Stimulated activated CD4-positive, alpha-beta T cell treated with anti-CD3 and anti-CD28 coated beads, Interleukin-2, amount 100 ng/mL, for 4 hours (primary cell): ENCODE measurements around the gene LIN28A.
"Not testable (repeated sequence)": the region's sequence is repeated elsewhere in the genome, so short reads cannot be mapped to it uniquely, and the experiment has no call there.

Experiments
- DNase-seq: peaks from one replicate; pipeline ENCODE4 v3.0.0-alpha.2; 2020; ENCODE audit warnings: low read depth

LIN28A gene, protein sequence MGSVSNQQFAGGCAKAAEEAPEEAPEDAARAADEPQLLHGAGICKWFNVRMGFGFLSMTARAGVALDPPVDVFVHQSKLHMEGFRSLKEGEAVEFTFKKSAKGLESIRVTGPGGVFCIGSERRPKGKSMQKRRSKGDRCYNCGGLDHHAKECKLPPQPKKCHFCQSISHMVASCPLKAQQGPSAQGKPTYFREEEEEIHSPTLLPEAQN

DNA sequence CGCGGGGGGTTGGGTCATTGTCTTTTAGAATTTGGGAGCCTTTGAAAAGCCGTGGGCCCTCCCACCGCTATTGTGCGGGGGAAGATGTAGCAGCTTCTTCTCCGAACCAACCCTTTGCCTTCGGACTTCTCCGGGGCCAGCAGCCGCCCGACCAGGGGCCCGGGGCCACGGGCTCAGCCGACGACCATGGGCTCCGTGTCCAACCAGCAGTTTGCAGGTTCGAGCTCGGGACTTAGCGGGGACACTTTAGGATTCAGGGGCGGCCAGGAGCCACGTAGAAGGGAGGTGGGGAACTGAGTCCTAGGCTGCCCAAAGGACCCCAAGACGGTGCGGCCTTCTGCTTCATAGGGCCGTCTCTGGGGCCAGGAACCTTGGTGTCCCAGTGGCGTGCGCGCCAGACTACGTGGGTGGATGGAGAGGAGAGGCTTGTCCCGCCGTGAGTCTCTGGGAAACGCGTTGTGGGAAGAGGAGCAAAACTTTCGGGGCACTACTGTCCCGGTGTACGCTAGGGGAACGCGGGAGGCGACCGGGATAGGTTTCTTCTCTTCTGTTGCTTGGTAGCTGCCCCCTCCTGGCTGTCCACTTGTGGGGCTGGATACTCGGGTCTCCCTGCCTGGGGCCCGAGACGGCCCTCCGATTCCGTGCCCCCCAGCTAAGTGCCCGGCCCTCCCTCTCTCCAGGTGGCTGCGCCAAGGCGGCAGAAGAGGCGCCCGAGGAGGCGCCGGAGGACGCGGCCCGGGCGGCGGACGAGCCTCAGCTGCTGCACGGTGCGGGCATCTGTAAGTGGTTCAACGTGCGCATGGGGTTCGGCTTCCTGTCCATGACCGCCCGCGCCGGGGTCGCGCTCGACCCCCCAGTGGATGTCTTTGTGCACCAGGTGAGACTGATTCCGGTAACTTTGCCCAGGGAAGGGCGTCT lies at the start of gene LIN28A:
Gene LIN28A (plus strand): TSS at position 112 of the 918 bp plus-strand sequence. CDS start 75 bp downstream, at position 187.
- DNase-seq: no peak

DNA sequence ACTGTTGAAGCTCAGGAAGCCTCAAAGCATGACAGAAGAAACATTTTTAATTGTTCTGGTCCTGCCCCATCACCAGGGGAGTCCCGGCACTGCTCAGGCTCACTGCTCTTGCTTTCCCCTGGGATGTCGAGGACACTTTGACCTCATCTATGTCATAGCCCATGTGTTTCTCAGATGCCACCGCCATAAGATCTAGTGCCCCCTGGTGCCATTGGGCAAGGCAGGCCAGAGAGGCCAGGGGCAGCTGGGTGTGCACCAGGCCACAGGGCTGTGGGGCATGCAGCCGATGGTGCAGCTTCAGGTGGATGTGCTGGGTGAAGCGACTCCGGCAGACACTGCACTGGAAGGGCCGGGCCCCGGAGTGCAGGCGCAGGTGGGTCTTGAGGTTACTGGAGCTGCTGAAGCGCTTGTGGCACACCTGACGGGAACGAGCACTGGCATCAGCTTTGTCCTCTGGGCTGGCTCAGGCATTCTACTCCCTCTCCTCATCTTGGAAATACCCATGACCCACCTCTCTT lies 49.0 kb upstream of the LIN28A start:
- DNase-seq: no peak

GRCh38 chr1:26362331-26362730 lies 48.3 kb upstream of the LIN28A start:
- no peak for DNase-seq

DNA sequence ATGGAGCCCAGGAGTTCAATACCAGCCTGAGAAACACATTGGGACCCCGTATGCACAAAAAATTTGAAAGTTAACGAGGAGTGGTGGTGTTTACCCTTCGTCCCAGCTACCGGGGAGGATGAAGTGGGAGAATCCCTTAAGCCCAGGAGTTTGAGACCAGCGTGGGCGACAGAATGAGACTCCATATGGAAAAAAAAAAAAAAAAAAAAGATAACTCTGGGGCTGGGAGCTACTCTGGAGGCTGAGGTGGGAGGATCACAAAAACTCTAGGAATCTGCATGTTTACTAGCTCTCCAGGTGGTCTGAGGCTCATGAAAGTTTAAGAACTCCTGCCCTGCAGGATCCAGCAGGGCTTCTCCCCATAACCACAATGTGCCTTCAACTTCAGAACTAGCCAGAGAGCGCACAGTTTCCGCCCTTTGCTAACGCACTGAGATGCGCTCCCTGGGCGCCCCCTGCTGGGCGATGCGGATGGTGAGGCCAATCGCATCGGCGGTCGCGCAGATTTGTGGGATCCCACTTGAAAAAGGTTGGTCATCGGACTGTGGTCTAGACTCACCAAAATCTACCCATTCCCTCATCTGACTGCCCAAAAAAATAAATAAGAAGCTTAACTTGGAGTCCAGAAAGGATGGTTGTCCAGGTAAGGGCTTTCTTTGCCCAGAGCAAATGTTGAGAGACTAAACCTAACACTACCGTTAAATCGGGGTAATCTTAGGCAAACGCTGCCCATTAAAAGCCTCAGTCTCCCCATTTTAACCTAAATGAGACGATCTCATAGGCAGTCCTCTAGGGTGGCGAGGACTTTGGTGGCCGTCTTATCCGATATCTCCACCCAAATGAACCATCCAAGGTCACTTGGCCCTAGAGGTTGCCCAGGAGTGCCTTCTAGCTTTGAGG lies 46.8 kb upstream of the LIN28A start:
- peak; percentile 76 for DNase-seq

DNA sequence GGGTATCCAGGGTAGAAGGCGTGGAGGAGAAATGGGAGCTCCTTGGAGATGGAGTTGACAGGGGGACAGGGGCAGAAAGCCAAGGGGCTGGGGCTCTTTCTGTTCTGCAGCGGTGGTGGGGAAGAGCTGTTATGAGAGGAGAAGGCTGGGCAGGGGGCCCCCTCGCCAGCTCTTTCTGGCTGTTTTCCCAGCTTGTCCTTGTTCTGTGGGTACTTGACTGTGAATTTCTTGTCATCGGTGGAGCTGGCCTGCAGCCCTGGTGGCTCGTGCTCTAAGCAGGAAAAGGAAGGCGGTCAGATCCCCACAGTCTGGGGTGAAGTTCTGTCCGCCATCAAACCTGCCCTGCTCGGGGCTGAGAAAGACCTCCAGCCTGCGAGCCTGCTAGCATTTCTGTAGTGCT lies 45.7 kb upstream of the LIN28A start:
- DNase-seq: no peak

- DNase-seq: no peak
These were observed 43.2 kb upstream of the LIN28A start for GRCh38 chr1:26367441-26367840.

- DNase-seq: no peak
These were observed 42.6 kb upstream of the LIN28A start for GRCh38 chr1:26368006-26368405.

DNA sequence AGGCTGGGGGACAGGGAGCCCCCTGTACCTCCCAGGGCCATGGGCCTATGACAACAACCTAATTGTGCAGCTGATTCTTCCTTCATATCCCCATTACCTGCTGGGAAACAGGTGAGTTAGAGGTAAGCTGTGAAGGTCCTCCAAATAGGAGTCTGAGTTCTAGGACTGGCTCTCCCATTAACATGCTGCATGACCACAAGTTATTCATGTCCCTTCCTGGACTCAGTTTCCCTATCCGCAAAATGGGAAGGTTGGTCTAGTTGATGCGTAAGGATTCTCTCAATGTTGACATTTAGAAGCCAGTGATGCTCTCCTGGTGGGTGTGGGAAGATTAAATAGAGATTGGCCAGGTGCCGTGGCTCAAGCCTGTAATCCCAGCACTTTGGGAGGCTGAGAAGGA lies 42.1 kb upstream of the LIN28A start:
- no peak for DNase-seq

- DNase-seq: no peak
These were observed 39.8 kb upstream of the LIN28A start for GRCh38 chr1:26370591-26371382.

DNA sequence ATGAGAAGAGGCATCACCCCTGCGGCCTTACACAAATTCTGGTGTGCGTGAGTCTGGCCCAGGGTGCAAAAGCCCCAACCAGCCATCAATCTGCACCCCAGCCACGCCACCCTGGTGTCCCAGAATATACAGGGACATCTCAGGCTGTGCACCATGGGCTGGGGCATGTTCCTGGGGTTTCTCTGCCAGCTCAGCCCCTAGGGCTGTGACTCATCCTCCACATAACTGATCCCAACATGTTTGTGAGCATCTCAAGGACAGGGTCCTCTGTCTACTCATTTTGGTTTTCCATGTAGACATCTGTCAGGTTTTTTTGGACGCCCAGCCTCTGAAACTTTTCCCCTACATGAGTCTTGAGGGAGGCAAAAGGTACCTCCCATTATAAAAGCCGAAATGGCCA lies 38.6 kb upstream of the LIN28A start:
- DNase-seq: no peak

- DNase-seq: not testable (repeated sequence)
These were observed 38.0 kb upstream of the LIN28A start, which contains the start of gene ZNF683 for GRCh38 chr1:26372611-26373010. Gene ZNF683 (minus strand): TSS chr1:26372750. CDS start chr1:26368571, 4,179 bp downstream.

- DNase-seq: peak; percentile 13
These were observed 37.3 kb upstream of the LIN28A start for GRCh38 chr1:26373281-26373680.

DNA sequence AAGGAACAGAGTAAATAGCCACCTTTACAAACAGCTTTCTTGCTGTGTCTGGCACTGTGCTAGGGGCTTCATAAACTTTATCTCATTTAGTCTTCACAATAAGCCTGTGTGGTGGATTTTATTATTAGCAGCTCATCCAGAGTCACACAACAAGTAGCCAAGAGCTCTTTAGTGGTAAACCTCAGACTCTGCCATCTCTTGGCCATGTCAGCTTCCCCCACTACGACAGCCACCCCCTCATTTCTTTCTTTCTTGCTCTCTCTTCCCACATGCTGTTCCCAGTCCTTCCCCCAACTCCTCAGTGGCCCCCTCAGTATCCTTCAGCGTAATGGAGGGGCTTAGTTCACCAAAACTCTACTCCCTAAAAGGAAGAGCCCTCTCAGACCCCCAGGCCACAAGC lies 36.8 kb upstream of the LIN28A start:
- DNase-seq: no peak

DNA sequence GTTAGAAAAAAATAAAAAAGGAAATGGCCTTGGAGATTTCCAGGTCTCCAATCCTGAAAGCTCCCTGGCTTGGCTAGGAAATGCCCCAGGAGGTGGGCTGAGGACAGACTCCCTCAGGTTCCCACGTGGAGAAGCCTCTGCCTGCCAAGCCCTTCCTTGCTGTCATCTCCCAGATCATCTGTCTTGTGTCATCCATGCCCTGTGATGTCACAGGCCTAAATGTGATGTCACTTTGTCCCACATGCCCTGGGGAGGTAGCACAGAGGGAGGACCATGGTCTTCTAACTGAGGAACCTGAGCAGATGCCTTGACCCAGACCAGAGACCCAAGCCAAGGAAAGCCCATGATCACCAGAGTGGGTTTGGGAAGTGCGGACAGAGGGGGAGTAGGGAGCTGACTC lies 36.3 kb upstream of the LIN28A start:
- DNase-seq: not testable (repeated sequence)

GRCh38 chr1:26375081-26375480 lies 35.5 kb upstream of the LIN28A start:
- DNase-seq: no peak

GRCh38 chr1:26376050-26376449 lies 34.6 kb upstream of the LIN28A start:
- DNase-seq: no peak

GRCh38 chr1:26378088-26378878 lies 32.3 kb upstream of the LIN28A start:
- DNase-seq: peak; percentile 74

DNA sequence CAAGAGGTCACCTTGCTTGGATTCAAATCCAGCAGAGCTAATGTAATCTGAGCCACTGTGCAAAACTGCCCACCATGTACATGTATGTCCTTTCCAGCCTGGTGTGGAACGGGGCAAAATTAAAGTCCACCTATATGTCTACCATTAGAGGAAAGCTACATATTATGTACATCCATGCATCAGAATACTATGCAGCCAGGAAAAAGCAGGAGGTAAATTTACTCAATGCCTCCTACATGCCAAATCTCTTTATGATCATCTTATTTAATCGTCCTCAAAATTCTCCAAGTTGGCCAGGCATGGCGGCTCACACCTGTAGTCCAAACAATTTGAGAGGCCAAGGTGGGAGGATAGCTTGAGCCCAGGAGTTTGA lies 31.8 kb upstream of the LIN28A start:
- DNase-seq: no peak

DNA sequence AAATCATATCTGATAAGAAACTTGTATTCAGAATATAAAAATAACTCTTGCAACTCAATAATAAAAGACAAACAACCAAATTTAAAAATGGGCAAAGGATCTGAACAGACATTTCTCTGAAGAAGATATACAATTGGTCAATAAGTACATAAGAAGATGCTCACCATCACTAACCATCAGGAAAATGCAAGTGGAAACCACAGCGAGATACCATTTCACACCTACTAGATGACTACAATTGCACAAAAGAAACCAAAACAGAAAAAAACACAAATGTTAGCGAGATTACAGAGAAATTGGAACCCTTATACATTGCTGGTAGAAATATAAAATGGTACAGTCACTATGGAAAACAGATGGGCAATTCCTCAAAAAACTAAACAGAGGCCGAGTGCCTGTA lies 26.5 kb upstream of the LIN28A start:
- DNase-seq: no peak

DNA sequence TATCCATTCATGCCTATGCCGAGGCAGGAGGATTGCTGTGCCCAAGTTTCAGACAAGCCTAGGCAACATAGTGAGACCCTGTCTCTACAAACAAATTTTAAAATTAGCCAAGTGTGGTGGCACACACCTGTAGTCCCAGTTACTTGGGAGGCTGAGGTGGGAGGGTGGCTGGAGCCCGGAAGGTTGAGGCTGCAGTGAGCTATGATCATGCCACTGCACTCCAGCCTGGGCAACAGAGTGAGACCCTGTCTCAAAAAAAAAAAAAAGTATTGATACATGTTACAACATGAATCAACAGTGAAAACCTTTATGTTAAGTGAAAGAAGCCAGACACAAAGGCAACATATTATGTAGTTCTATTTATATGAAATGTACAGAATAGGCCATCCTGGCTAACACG lies 25.6 kb upstream of the LIN28A start:
- DNase-seq: not testable (repeated sequence)
